Natural killer cell (primary cell): ENCODE measurements around the gene SLC12A5. TPM values are rescaled to one million over a fixed set of nuclear protein-coding genes. Genes with fewer than 3 reads are reported as not detected.

ENCODE experiments used
- ATAC-seq, 3 donors: fragments of 150-1000 bp in 2 of 3; fragments of 200-7000 bp in 1 of 3; cut with Tn5 transposase; 1 replicate in 1 of 3; 2 replicates in 2 of 3; pipeline ENCODE4 v1.10.0; 2021; ENCODE audit warnings: mild to moderate bottlenecking in 2 of 3, moderate library complexity in 2 of 3
- DNase-seq, 2 donors: peaks; one replicate each; pipeline versions ENCODE4 v3.0.0 to v3.0.0-alpha.2; 2013 to 2021; ENCODE audit warnings: mixed read lengths in 1 of 2
- H3K27ac ChIP-seq: one replicate; pipeline ENCODE4 v1.5.1; 2013; ENCODE audit warnings: mild to moderate bottlenecking, low read length
- H3K27me3 ChIP-seq: one replicate; pipeline ENCODE4 v1.6.1; 2013; ENCODE audit warnings: low read length; ENCODE audit not compliant: control insufficient read depth, insufficient read depth
- H3K36me3 ChIP-seq: one replicate; pipeline ENCODE4 v1.6.1; 2013; ENCODE audit warnings: low read length; ENCODE audit not compliant: control insufficient read depth, insufficient read depth
- H3K4me1 ChIP-seq: one replicate; pipeline ENCODE4 v1.6.1; 2013; ENCODE audit warnings: low read length; ENCODE audit not compliant: control insufficient read depth, insufficient read depth
- H3K4me3 ChIP-seq: one replicate; pipeline ENCODE4 v1.5.1; 2013; ENCODE audit warnings: low read length
- H3K9me3 ChIP-seq: one replicate; pipeline ENCODE4 v1.6.1; 2013; ENCODE audit warnings: low read length; ENCODE audit not compliant: control insufficient read depth, insufficient read depth
- H3K27ac Mint-ChIP-seq, 2 donors: one replicate each; pipeline ENCODE4 v1.8.0; 2022; ENCODE audit warnings: mild to moderate bottlenecking in 2 of 2, mixed read lengths in 2 of 2, moderate library complexity in 1 of 2
- H3K27me3 Mint-ChIP-seq, 2 donors: one replicate each; pipeline ENCODE4 v1.8.0; 2022; ENCODE audit warnings: low read depth in 2 of 2, mixed read lengths in 2 of 2
- H3K36me3 Mint-ChIP-seq: one replicate; pipeline ENCODE4 v1.8.0; 2022; ENCODE audit warnings: mixed read lengths
- H3K4me1 Mint-ChIP-seq, 2 donors: one replicate each; pipeline ENCODE4 v1.8.0; 2022; ENCODE audit warnings: mixed read lengths in 2 of 2
- H3K4me3 Mint-ChIP-seq: one replicate; pipeline ENCODE4 v1.8.0; 2022; ENCODE audit warnings: mild to moderate bottlenecking, moderate library complexity, mixed read lengths
- H3K9me3 Mint-ChIP-seq, 2 donors: one replicate each; pipeline ENCODE4 v1.8.0; 2022; ENCODE audit warnings: mixed read lengths in 2 of 2
- WGBS: methylation state at CpG from one replicate; pipeline ENCODE4 v1.1.7; 2013; ENCODE audit warnings: missing lambda C conversion rate; ENCODE audit not compliant: insufficient coverage; 5-methylcytosine and 5-hydroxymethylcytosine counted together
- intact Hi-C: fragments of 100-400 bp; cut with micrococcal nuclease; formaldehyde crosslinking; loops from one replicate; pipeline ENCODE4 v1.14.2; 2022
- total RNA-seq, 4 donors: library from RNA; stranded (reverse); fragments of 120-200 nt in 1 of 4; gene quantifications; one replicate each; pipeline versions ENCODE4 v1.2.3 to v1.2.4, GENCODE V29; 2013 to 2022
- TF ChIP-seq, protein P1 (sequence below): fragments of 200-600 bp; IDR thresholded peaks from one replicate; pipeline ENCODE4 v1.8.0; 2022; ENCODE audit warnings: antibody characterized with exemption

Gene SLC12A5
- total RNA-seq, 3 donors from 2014 or later (not counting 1 experiment from before 2014, with no cell fraction given), result 0.85 TPM; not detected in 2

DNA sequence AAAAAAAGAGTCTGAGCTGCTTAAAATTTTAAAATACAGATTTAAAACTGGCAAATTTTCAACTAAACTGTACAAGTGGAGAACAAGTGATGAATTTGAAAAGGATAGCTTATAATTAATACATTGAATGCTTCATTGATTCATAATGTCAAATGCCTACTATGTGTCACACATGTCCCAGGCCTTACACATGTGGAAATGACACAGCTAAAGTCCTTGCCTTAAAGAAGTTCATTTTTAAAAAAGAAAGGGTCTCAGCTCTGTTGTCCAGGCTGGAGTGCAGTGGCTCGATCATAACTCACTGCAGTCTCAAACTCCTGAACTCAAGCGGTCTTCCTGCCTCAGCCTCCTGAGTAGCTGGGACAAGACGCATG is 55.8 kb downstream of the SLC12A5 start:
- H3K4me3 ChIP-seq, result no peak overlapping the region
- H3K27ac Mint-ChIP-seq, result no peak overlapping the region
- no peaks in the 10 kb centered on the region for H3K27me3 Mint-ChIP-seq
- intact Hi-C loops, result loop anchor here (5.0 kb wide), 2 partner anchors 62 to 318 kb away; no protein-coding TSS in a partner anchor
- H3K4me3 Mint-ChIP-seq, result no peak overlapping the region
- no peak for ATAC-seq
- DNase-seq, result no peak
- H3K36me3 ChIP-seq, result peaks cover 2% of the 10 kb centered on the region
- no peaks in the 10 kb centered on the region for H3K9me3 ChIP-seq
- H3K27ac ChIP-seq, result no peak overlapping the region
- peaks cover 8% of the 10 kb centered on the region for H3K4me1 ChIP-seq
- no peaks in the 10 kb centered on the region for H3K36me3 Mint-ChIP-seq
- H3K9me3 Mint-ChIP-seq, result no peaks in the 10 kb centered on the region
- 90% methylated on average over 3 of the region's 3 CpGs for WGBS
- TF ChIP-seq, protein P1, sequence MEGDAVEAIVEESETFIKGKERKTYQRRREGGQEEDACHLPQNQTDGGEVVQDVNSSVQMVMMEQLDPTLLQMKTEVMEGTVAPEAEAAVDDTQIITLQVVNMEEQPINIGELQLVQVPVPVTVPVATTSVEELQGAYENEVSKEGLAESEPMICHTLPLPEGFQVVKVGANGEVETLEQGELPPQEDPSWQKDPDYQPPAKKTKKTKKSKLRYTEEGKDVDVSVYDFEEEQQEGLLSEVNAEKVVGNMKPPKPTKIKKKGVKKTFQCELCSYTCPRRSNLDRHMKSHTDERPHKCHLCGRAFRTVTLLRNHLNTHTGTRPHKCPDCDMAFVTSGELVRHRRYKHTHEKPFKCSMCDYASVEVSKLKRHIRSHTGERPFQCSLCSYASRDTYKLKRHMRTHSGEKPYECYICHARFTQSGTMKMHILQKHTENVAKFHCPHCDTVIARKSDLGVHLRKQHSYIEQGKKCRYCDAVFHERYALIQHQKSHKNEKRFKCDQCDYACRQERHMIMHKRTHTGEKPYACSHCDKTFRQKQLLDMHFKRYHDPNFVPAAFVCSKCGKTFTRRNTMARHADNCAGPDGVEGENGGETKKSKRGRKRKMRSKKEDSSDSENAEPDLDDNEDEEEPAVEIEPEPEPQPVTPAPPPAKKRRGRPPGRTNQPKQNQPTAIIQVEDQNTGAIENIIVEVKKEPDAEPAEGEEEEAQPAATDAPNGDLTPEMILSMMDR, result no peak
- H3K4me1 Mint-ChIP-seq, result peaks cover 64 to 69% of the 10 kb centered on the region in 2 donors
- no peaks in the 10 kb centered on the region for H3K27me3 ChIP-seq

DNA sequence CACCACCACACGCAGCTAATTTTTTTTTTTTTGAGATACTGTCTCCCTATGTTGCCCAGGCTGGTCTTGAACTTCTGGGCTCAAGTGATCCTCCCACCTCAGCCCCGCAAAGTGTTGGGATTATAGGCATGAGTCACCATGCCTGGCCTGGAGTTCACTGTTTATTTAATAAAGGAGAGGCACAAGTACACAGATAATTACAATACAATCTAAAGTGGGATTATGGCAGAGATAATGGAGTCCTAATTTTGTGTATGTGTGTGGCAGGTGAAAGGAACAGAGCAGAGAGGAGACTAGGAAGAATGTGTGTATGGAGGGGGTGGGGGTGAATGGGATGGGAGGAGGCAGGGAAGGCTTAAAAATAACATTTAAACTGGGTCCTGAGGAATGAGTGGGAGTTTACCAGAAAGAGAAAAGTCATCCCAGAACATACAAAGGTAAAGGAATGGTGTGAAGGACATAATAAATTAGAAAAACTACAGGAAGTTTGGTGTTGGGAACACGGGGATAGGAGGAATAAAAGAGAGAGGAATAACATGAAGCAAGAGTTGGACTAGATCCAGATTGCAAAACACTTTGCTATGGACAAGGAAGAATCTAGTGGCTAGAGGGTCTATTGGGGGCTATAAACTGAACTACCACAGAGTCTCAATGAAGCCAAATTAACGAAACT is 56.3 kb downstream of the SLC12A5 start:
- Mint-ChIP-seq H3K27ac (no peak overlapping the region), H3K9me3 (no peaks in the 10 kb centered on the region), H3K27me3 (no peaks in the 10 kb centered on the region), H3K36me3 (no peaks in the 10 kb centered on the region), H3K4me3 (no peak overlapping the region), H3K4me1 (peaks cover 69 to 75% of the 10 kb centered on the region in 2 donors)
- 84% methylated on average over 3 of the region's 4 CpGs for WGBS
- ATAC-seq, result no peak
- TF ChIP-seq, protein P1, result no peak
- Histone ChIP-seq H3K9me3 (no peaks in the 10 kb centered on the region), H3K36me3 (no peaks in the 10 kb centered on the region), H3K4me3 (no peak overlapping the region), H3K27ac (no peak overlapping the region), H3K27me3 (no peaks in the 10 kb centered on the region), H3K4me1 (peaks cover 8% of the 10 kb centered on the region)
- no peak for DNase-seq
- intact Hi-C loops, result loop anchor here (5.0 kb wide), 2 partner anchors 63 to 317 kb away; no protein-coding TSS in a partner anchor

DNA sequence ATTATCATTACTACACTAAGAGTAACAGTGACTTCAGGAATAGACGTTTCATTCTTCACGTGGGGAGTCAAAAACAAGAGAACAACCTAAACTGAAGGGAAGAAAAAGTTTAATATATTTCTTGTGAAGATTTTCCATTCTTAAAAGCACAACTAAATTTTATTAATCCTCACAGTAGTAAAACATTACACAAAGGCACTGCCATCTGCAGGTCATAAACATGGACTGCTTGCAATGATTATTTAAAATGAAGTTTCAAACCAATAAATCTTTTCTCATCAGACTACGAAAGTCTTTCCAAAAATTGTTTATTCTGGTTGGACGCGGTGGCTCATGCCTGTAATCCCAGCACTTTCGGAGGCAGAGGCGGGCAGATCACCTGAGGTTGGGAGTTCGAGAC is 58.1 kb downstream of the SLC12A5 start:
- Mint-ChIP-seq H3K4me1 (peaks cover 68 to 70% of the 10 kb centered on the region in 2 donors), H3K4me3 (peak overlapping the region; percentile 55), H3K36me3 (no peaks in the 10 kb centered on the region), H3K27me3 (no peaks in the 10 kb centered on the region), H3K27ac (peak overlapping the region; percentile 49 to 54), H3K9me3 (no peaks in the 10 kb centered on the region)
- Histone ChIP-seq H3K4me1 (peaks cover 8% of the 10 kb centered on the region), H3K4me3 (no peak overlapping the region), H3K9me3 (no peaks in the 10 kb centered on the region), H3K36me3 (no peaks in the 10 kb centered on the region), H3K27me3 (no peaks in the 10 kb centered on the region), H3K27ac (no peak overlapping the region)
- no peak for ATAC-seq
- intact Hi-C loops, result loop anchor here (5.0 kb wide), 2 partner anchors 65 to 315 kb away; no protein-coding TSS in a partner anchor
- TF ChIP-seq, protein P1, result peak; percentile 21
- DNase-seq, result peak in 1 of 2 donors; percentile 25
- 92% methylated on average over 6 of the region's 8 CpGs for WGBS
